Mesendoderm (in vitro differentiated cells): ENCODE data around the gene PTPRG.
A peak's percentile ranks its signal among the peaks of the same experiment; 100 is the strongest.

Experiments used
- DNase-seq: peaks from one replicate; pipeline ENCODE4 v3.0.0; 2013
- H2AK5ac ChIP-seq: 2 replicates; pipeline ENCODE4 v1.6.1; 2013; ENCODE audit warnings: low read length, inconsistent platforms
- H2BK120ac ChIP-seq: 2 replicates; pipeline ENCODE4 v1.6.1; 2013; ENCODE audit warnings: low read depth, mild to moderate bottlenecking, low read length, moderate library complexity, mixed read lengths
- H2BK15ac ChIP-seq: replicated peaks from 2 replicates; pipeline ENCODE4 v1.6.1; 2013; ENCODE audit warnings: low read depth, mild to moderate bottlenecking, moderate library complexity
- H2BK5ac ChIP-seq: 2 replicates; pipeline ENCODE4 v1.6.1; 2013; ENCODE audit warnings: low read length, inconsistent platforms
- H3K18ac ChIP-seq: 2 replicates; pipeline ENCODE4 v1.6.1; 2013; ENCODE audit warnings: mild to moderate bottlenecking, low read length, mixed read lengths
- H3K23ac ChIP-seq: one replicate; pipeline ENCODE4 v1.6.1; 2013; ENCODE audit warnings: low read length
- H3K27ac ChIP-seq: 2 replicates; pipeline ENCODE4 v1.5.1; 2013; ENCODE audit warnings: low read depth, mild to moderate bottlenecking, inconsistent platforms, low read length, moderate library complexity
- H3K27me3 ChIP-seq: 2 replicates; pipeline ENCODE4 v1.6.1; 2013; ENCODE audit warnings: low read length, control low read depth, mild to moderate bottlenecking, inconsistent platforms; ENCODE audit not compliant: insufficient read depth, poor library complexity
- H3K36me3 ChIP-seq: 2 replicates; pipeline ENCODE4 v1.6.1; 2013; ENCODE audit warnings: low read length, inconsistent platforms; ENCODE audit not compliant: control insufficient read depth, insufficient read depth
- H3K4ac ChIP-seq: one replicate; pipeline ENCODE4 v1.6.1; 2013; ENCODE audit warnings: low read depth, mild to moderate bottlenecking, low read length, moderate library complexity
- H3K4me1 ChIP-seq: 2 replicates; pipeline ENCODE4 v1.6.1; 2013; ENCODE audit warnings: low read depth, low read length, inconsistent platforms; ENCODE audit not compliant: control insufficient read depth
- H3K4me2 ChIP-seq: 2 replicates; pipeline ENCODE4 v1.6.1; 2013; ENCODE audit warnings: low read length
- H3K4me3 ChIP-seq: 2 replicates; pipeline ENCODE4 v1.5.1; 2013; ENCODE audit warnings: mild to moderate bottlenecking, low read length
- H3K56ac ChIP-seq: one replicate; pipeline ENCODE4 v1.6.1; 2013; ENCODE audit warnings: low read length
- H3K79me1 ChIP-seq: 2 replicates; pipeline ENCODE4 v1.6.1; 2013; ENCODE audit warnings: low read length, inconsistent platforms
- H3K79me2 ChIP-seq: 2 replicates; pipeline ENCODE4 v1.6.1; 2013; ENCODE audit warnings: mild to moderate bottlenecking, low read length; ENCODE audit not compliant: control insufficient read depth, insufficient read depth
- H3K9ac ChIP-seq: 2 replicates; pipeline ENCODE4 v1.6.1; 2013; ENCODE audit warnings: low read length, inconsistent platforms
- H4K5ac ChIP-seq: one replicate; pipeline ENCODE4 v1.6.1; 2013; ENCODE audit warnings: low read length
- H4K8ac ChIP-seq: one replicate; pipeline ENCODE4 v1.6.1; 2013; ENCODE audit warnings: low read depth, mild to moderate bottlenecking, control low read depth, low read length, moderate library complexity
- WGBS: extraction: QIAGEN DNeasy Blood & Tissue Kit; methylation state at CpG from one replicate; pipeline ENCODE4 v1.1.7; 2013; ENCODE audit warnings: low lambda C conversion rate, missing lambda C conversion rate; ENCODE audit not compliant: insufficient coverage; ENCODE audit errors: extremely low coverage; 5-methylcytosine and 5-hydroxymethylcytosine counted together

Gene PTPRG

GRCh38 chr3:61524933-61525332, 36.4 kb upstream of the PTPRG start:
- Histone ChIP-seq H3K4me3 (no peak overlapping the region), H3K18ac (no peak overlapping the region), H2BK15ac (no peak overlapping the region), H3K27ac (no peak overlapping the region), H4K5ac (no peak overlapping the region), H3K4me1 (peaks cover 7% of the 10 kb centered on the region), H3K36me3 (no peaks in the 10 kb centered on the region), H2BK120ac (no peak overlapping the region), H3K27me3 (no peaks in the 10 kb centered on the region), H2AK5ac (no peak overlapping the region), H4K8ac (no peak overlapping the region), H3K4me2 (no peak overlapping the region), H3K79me2 (no peaks in the 10 kb centered on the region), H2BK5ac (no peak overlapping the region), H3K9ac (no peak overlapping the region), H3K56ac (no peak overlapping the region), H3K79me1 (no peaks in the 10 kb centered on the region), H3K23ac (no peak overlapping the region), H3K4ac (no peak overlapping the region)
- no peak for DNase-seq
- no CpG with 5 or more reads among the region's 4 CpGs for WGBS

- Histone ChIP-seq H3K36me3 (no peaks in the 10 kb centered on the region), H2BK5ac (no peak overlapping the region), H3K4me3 (no peak overlapping the region), H4K8ac (no peak overlapping the region), H3K4me2 (no peak overlapping the region), H4K5ac (no peak overlapping the region), H3K79me1 (no peaks in the 10 kb centered on the region), H3K4ac (no peak overlapping the region), H3K23ac (no peak overlapping the region), H3K27me3 (no peaks in the 10 kb centered on the region), H3K4me1 (peaks cover 10% of the 10 kb centered on the region), H2AK5ac (no peak overlapping the region), H3K79me2 (no peaks in the 10 kb centered on the region), H3K27ac (no peak overlapping the region), H2BK120ac (no peak overlapping the region), H3K56ac (no peak overlapping the region), H3K9ac (no peak overlapping the region), H2BK15ac (no peak overlapping the region), H3K18ac (no peak overlapping the region)
- WGBS: no CpG with 5 or more reads among the region's 5 CpGs
- no peak for DNase-seq
Measured at GRCh38 chr3:61526308-61526707, 35.1 kb upstream of the PTPRG start.

GRCh38 chr3:61527011-61527410, 34.4 kb upstream of the PTPRG start:
- no peak overlapping the region for H3K27ac ChIP-seq
- no peak overlapping the region for H3K9ac ChIP-seq
- H3K36me3 ChIP-seq: no peaks in the 10 kb centered on the region
- no peaks in the 10 kb centered on the region for H3K79me2 ChIP-seq
- DNase-seq: no peak
- H2BK15ac ChIP-seq: no peak overlapping the region
- H3K4me2 ChIP-seq: no peak overlapping the region
- H3K4ac ChIP-seq: no peak overlapping the region
- H3K27me3 ChIP-seq: no peaks in the 10 kb centered on the region
- WGBS: no CpG with 5 or more reads among the region's 8 CpGs
- H3K4me3 ChIP-seq: no peak overlapping the region
- no peak overlapping the region for H4K8ac ChIP-seq
- peaks cover 15% of the 10 kb centered on the region for H3K4me1 ChIP-seq
- H3K23ac ChIP-seq: no peak overlapping the region
- peak overlapping the region; percentile 54 for H2AK5ac ChIP-seq
- no peak overlapping the region for H2BK120ac ChIP-seq
- no peak overlapping the region for H4K5ac ChIP-seq
- no peak overlapping the region for H3K56ac ChIP-seq
- H3K18ac ChIP-seq: no peak overlapping the region
- H2BK5ac ChIP-seq: no peak overlapping the region
- no peaks in the 10 kb centered on the region for H3K79me1 ChIP-seq

GRCh38 chr3:61530355-61530754, 31.0 kb upstream of the PTPRG start:
- no peak overlapping the region for H3K23ac ChIP-seq
- H2BK15ac ChIP-seq: no peak overlapping the region
- H3K27me3 ChIP-seq: no peaks in the 10 kb centered on the region
- no peak overlapping the region for H2BK5ac ChIP-seq
- no peak overlapping the region for H3K56ac ChIP-seq
- H4K5ac ChIP-seq: no peak overlapping the region
- H3K79me1 ChIP-seq: no peaks in the 10 kb centered on the region
- H3K79me2 ChIP-seq: no peaks in the 10 kb centered on the region
- no peak overlapping the region for H3K9ac ChIP-seq
- no peak overlapping the region for H2BK120ac ChIP-seq
- H3K36me3 ChIP-seq: no peaks in the 10 kb centered on the region
- no peak overlapping the region for H3K18ac ChIP-seq
- H3K4me1 ChIP-seq: peaks cover 15% of the 10 kb centered on the region
- peak; percentile 81 for DNase-seq
- H2AK5ac ChIP-seq: no peak overlapping the region
- H3K4me2 ChIP-seq: no peak overlapping the region
- WGBS: no CpG with 5 or more reads among the region's 1 CpG
- H4K8ac ChIP-seq: no peak overlapping the region
- no peak overlapping the region for H3K4ac ChIP-seq
- no peak overlapping the region for H3K27ac ChIP-seq
- H3K4me3 ChIP-seq: no peak overlapping the region

- H3K27ac ChIP-seq: no peak overlapping the region
Measured at GRCh38 chr3:61531528-61531927, 29.8 kb upstream of the PTPRG start.

GRCh38 chr3:61532739-61533500, 28.5 kb upstream of the PTPRG start:
- Histone ChIP-seq H3K4me3 (no peak overlapping the region), H3K4ac (no peak overlapping the region), H3K56ac (no peak overlapping the region), H3K23ac (no peak overlapping the region), H3K4me1 (peaks cover 19% of the 10 kb centered on the region), H4K5ac (no peak overlapping the region), H3K36me3 (no peaks in the 10 kb centered on the region), H3K27ac (no peak overlapping the region), H3K18ac (no peak overlapping the region), H3K79me1 (no peaks in the 10 kb centered on the region), H2BK120ac (no peak overlapping the region), H3K27me3 (no peaks in the 10 kb centered on the region), H2AK5ac (peak overlapping the region; percentile 10), H3K79me2 (no peaks in the 10 kb centered on the region), H3K9ac (no peak overlapping the region), H2BK5ac (no peak overlapping the region), H3K4me2 (no peak overlapping the region), H2BK15ac (no peak overlapping the region), H4K8ac (no peak overlapping the region)
- no CpG with 5 or more reads among the region's 13 CpGs for WGBS
- peak; percentile 34 for DNase-seq

More at GRCh38 chr3:61531528-61531927, 29.8 kb upstream of the PTPRG start:
- H3K4me3 ChIP-seq: no peak overlapping the region
- H3K9ac ChIP-seq: no peak overlapping the region
- DNase-seq: peak; percentile 22
- no peak overlapping the region for H3K18ac ChIP-seq
- no peaks in the 10 kb centered on the region for H3K36me3 ChIP-seq
- no peak overlapping the region for H3K4me2 ChIP-seq
- no peaks in the 10 kb centered on the region for H3K27me3 ChIP-seq
- H3K56ac ChIP-seq: no peak overlapping the region
- no peak overlapping the region for H3K23ac ChIP-seq
- no peaks in the 10 kb centered on the region for H3K79me1 ChIP-seq
- H4K5ac ChIP-seq: no peak overlapping the region
- no peak overlapping the region for H2AK5ac ChIP-seq
- WGBS: no CpG with 5 or more reads among the region's 2 CpGs
- H3K4ac ChIP-seq: no peak overlapping the region
- H3K4me1 ChIP-seq: peaks cover 19% of the 10 kb centered on the region
- H2BK120ac ChIP-seq: no peak overlapping the region
- no peaks in the 10 kb centered on the region for H3K79me2 ChIP-seq
- H4K8ac ChIP-seq: no peak overlapping the region
- H2BK15ac ChIP-seq: no peak overlapping the region
- no peak overlapping the region for H2BK5ac ChIP-seq
